ENCODE measurements around the gene SEC11A.
"Not testable (repeated sequence)": the region's sequence is repeated elsewhere in the genome, so short reads cannot be mapped to it uniquely, and the experiment has no call there.

DNA sequence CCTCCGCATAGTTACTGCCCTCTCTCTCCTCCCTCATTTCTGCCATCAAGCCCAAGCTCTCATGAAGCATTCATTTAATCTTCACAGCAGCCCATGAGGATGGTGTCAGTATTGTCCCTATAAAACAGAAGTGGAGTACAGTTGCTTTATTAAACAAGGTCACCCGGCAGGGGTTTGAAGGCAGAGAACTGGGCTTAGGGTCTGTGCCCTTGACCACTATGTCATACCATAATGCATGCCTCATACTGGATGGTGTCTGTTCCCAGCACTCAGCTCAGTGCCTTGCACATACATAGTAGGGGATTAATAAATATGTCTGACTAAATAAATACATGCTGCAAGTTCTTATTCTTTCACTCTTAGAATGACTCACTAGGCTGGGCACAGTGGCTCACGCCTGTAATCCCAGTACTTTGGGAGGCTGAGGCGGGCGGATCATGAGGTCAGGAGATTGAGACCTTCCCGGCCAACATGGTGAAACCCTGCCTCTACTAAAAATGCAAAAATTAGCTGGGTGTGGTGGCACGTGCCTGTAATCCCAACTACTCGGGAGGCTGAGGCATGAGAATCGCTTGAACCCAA lies 19.6 kb upstream of the SEC11A start:
- TF ChIP-seq POLR2AphosphoS5 (IDR thresholded peaks at IDR 0.05; ENCODE audit: borderline replicate concordance, low read depth, low read length); EZH2 (IDR thresholded peaks at IDR 0.05): not testable (repeated sequence)
